Measurements from ENCODE around the gene VAT1L. TPM values are rescaled to one million over a fixed set of nuclear protein-coding genes. Genes with fewer than 3 reads are reported as not detected.

The VAT1L gene
- total RNA-seq, 1 experiment from 2014 or later, result 0.10 TPM

DNA sequence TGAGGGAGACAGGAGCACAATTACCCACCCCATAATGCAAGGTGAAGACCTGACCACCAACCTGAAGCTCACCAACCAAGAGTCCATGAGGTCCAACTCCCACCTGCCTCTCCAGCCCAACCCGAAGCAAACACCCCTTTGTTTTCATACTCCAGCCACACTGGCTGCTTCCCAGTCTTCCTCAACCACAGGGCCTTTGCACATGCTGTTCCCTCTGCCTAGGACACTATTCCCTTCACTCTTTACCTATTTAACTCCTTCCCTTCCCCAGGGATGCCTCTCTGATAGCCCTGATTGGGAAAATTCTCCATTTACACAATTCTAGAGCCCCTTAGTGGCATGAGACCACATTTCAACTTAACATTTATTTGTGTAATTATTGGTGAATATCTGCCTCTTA lies 86.0 kb downstream of the VAT1L start:
- TF ChIP-seq EZH2phosphoT487 (IDR thresholded peaks at IDR 0.05; ENCODE audit: borderline replicate concordance) (no peak), RAD21 (IDR thresholded peaks at IDR 0.05; ENCODE audit: low read depth) (no peak)
- TF ChIP-seq, protein P1, sequence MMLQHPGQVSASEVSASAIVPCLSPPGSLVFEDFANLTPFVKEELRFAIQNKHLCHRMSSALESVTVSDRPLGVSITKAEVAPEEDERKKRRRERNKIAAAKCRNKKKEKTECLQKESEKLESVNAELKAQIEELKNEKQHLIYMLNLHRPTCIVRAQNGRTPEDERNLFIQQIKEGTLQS (IDR thresholded peaks at IDR 0.05), result no peak
- peaks cover 6 to 12% of the 10 kb centered on the region in 2 experiments for H3K4me1 ChIP-seq (ENCODE audit: control insufficient read depth in 1 of 2, insufficient read depth in 2 of 2, low read length in 2 of 2)
- H3K36me3 ChIP-seq (ENCODE audit: control insufficient read depth in 1 of 2, insufficient read depth in 2 of 2, low read length in 2 of 2), result no peaks in the 10 kb centered on the region
- no peaks in the 10 kb centered on the region for H3K9me3 ChIP-seq (ENCODE audit: control insufficient read depth in 1 of 2, insufficient read depth in 1 of 2, low read depth in 1 of 2, low read length in 2 of 2)
- DNase-seq (ENCODE audit: low read depth, low spot score), result no peak
- BruUV-seq (replicated peaks), result no TSS peak
- ChIA-PET POLR2A (no interaction called here), CTCF (no interaction called here), RAD21 (ENCODE audit: low non-redundant PET in 1 of 2, low total read pairs in 2 of 2, uncharacterized antibody in 2 of 2, unreplicated experiment in 2 of 2) (no interaction called here)
- no peaks in the 10 kb centered on the region for H3K79me2 ChIP-seq (ENCODE audit: insufficient read depth, low read length)
- H3K27ac ChIP-seq (ENCODE audit: low read depth, low read length), result no peak overlapping the region
- no peak overlapping the region for H3K4me2 ChIP-seq (ENCODE audit: low read length)
- no peak overlapping the region for H3K4me3 ChIP-seq (replicated peaks in 1 of 2; ENCODE audit: low read depth in 1 of 2, low read length in 2 of 2)
- no peak overlapping the region for H2AFZ ChIP-seq (ENCODE audit: low read depth, low read length, poor library complexity, severe bottlenecking)
- H3K27me3 ChIP-seq (ENCODE audit: insufficient read depth, low read length), result peaks cover 15% of the 10 kb centered on the region; the same call in 1 of the 2 replicates
- intact Hi-C loops (cut with micrococcal nuclease), result no loop called here
- ATAC-seq, result no peak
- H3K9ac ChIP-seq (ENCODE audit: low read length), result no peak overlapping the region
- no peaks in the 10 kb centered on the region for H3K9me2 ChIP-seq (ENCODE audit: insufficient read depth)
- no peaks in the 10 kb centered on the region for H4K20me1 ChIP-seq (ENCODE audit: insufficient read depth)

GRCh38 chr16:77876776-77877175 lies 88.4 kb downstream of the VAT1L start:
- Histone ChIP-seq H3K4me3 (replicated peaks in 1 of 2; ENCODE audit: low read depth in 1 of 2, low read length in 2 of 2) (no peak overlapping the region), H3K9me2 (ENCODE audit: insufficient read depth) (no peaks in the 10 kb centered on the region), H3K4me2 (ENCODE audit: low read length) (no peak overlapping the region), H3K27me3 (ENCODE audit: insufficient read depth, low read length) (peaks cover 11% of the 10 kb centered on the region; the same call in 1 of the 2 replicates), H2AFZ (ENCODE audit: low read depth, low read length, poor library complexity, severe bottlenecking) (no peak overlapping the region), H3K4me1 (ENCODE audit: control insufficient read depth in 1 of 2, insufficient read depth in 2 of 2, low read length in 2 of 2) (peaks cover 6 to 12% of the 10 kb centered on the region in 2 experiments), H3K9me3 (ENCODE audit: control insufficient read depth in 1 of 2, insufficient read depth in 1 of 2, low read depth in 1 of 2, low read length in 2 of 2) (no peaks in the 10 kb centered on the region), H3K27ac (ENCODE audit: low read depth, low read length) (no peak overlapping the region), H3K9ac (ENCODE audit: low read length) (no peak overlapping the region), H3K79me2 (ENCODE audit: insufficient read depth, low read length) (no peaks in the 10 kb centered on the region), H4K20me1 (ENCODE audit: insufficient read depth) (no peaks in the 10 kb centered on the region), H3K36me3 (ENCODE audit: control insufficient read depth in 1 of 2, insufficient read depth in 2 of 2, low read length in 2 of 2) (no peaks in the 10 kb centered on the region)
- CTCF ChIA-PET, result no interaction called here
- TF ChIP-seq POLR2A (IDR thresholded peaks at IDR 0.05; ENCODE audit: borderline replicate concordance, extremely low read depth, insufficient read depth, insufficient read length), result no peak
- DNase-seq (ENCODE audit: low read depth, low spot score), result no peak
- no peak for ATAC-seq
- intact Hi-C loops (cut with micrococcal nuclease), result no loop called here
- no TSS peak for BruUV-seq (replicated peaks)
- RAD21 ChIA-PET (ENCODE audit: low non-redundant PET in 1 of 2, low total read pairs in 2 of 2, uncharacterized antibody in 2 of 2, unreplicated experiment in 2 of 2), result no interaction called here
- POLR2A ChIA-PET, result no interaction called here
